Activated naive CD4-positive, alpha-beta T cell treated with anti-CD3 and anti-CD28 coated beads, Interleukin-2, amount 50 U/mL, for 24 hours (primary cell): ENCODE measurements around the gene ATOH7.
"Not testable (repeated sequence)": the region's sequence is repeated elsewhere in the genome, so short reads cannot be mapped to it uniquely, and the experiment has no call there.

Experiments
- H3K27ac Mint-ChIP-seq: one replicate; pipeline ENCODE4 v1.8.0; 2021; ENCODE audit warnings: mild to moderate bottlenecking, mixed read lengths
- H3K27me3 Mint-ChIP-seq: one replicate; pipeline ENCODE4 v1.8.0; 2021; ENCODE audit warnings: mixed read lengths
- H3K36me3 Mint-ChIP-seq: one replicate; pipeline ENCODE4 v1.8.0; 2021; ENCODE audit warnings: mixed read lengths
- H3K4me1 Mint-ChIP-seq: one replicate; pipeline ENCODE4 v1.8.0; 2021; ENCODE audit warnings: mixed read lengths
- H3K4me3 Mint-ChIP-seq: one replicate; pipeline ENCODE4 v1.8.0; 2021; ENCODE audit warnings: mild to moderate bottlenecking, mixed read lengths
- H3K9me3 Mint-ChIP-seq: one replicate; pipeline ENCODE4 v1.8.0; 2021; ENCODE audit warnings: mixed read lengths

Gene ATOH7

GRCh38 chr10:68247931-68248330, 16.0 kb upstream of the ATOH7 start:
- Mint-ChIP-seq H3K4me1 (no peaks in the 10 kb centered on the region), H3K4me3 (no peak overlapping the region), H3K27me3 (no peaks in the 10 kb centered on the region), H3K9me3 (no peaks in the 10 kb centered on the region), H3K27ac (no peak overlapping the region), H3K36me3 (no peaks in the 10 kb centered on the region)

GRCh38 chr10:68246397-68246796, 14.5 kb upstream of the ATOH7 start:
- not testable (repeated sequence) for H3K36me3 Mint-ChIP-seq, H3K4me3 Mint-ChIP-seq, H3K9me3 Mint-ChIP-seq, H3K4me1 Mint-ChIP-seq, H3K27ac Mint-ChIP-seq, H3K27me3 Mint-ChIP-seq

- Mint-ChIP-seq H3K4me1 (no peaks in the 10 kb centered on the region), H3K27ac (no peak overlapping the region), H3K9me3 (no peaks in the 10 kb centered on the region), H3K36me3 (no peaks in the 10 kb centered on the region), H3K27me3 (no peaks in the 10 kb centered on the region), H3K4me3 (no peak overlapping the region)
Measured at GRCh38 chr10:68242051-68242450, 10.1 kb upstream of the ATOH7 start.

- no peaks in the 10 kb centered on the region for H3K27me3 Mint-ChIP-seq
- H3K9me3 Mint-ChIP-seq = no peaks in the 10 kb centered on the region
- H3K4me1 Mint-ChIP-seq = no peaks in the 10 kb centered on the region
- no peak overlapping the region for H3K27ac Mint-ChIP-seq
- H3K4me3 Mint-ChIP-seq = no peak overlapping the region
- H3K36me3 Mint-ChIP-seq = no peaks in the 10 kb centered on the region
Measured at GRCh38 chr10:68239596-68240150, 7.8 kb upstream of the ATOH7 start.

- Mint-ChIP-seq H3K27me3 (no peaks in the 10 kb centered on the region), H3K9me3 (no peaks in the 10 kb centered on the region), H3K4me3 (no peak overlapping the region), H3K4me1 (no peaks in the 10 kb centered on the region), H3K36me3 (no peaks in the 10 kb centered on the region), H3K27ac (no peak overlapping the region)
Measured at GRCh38 chr10:68239069-68239468, 7.2 kb upstream of the ATOH7 start.

GRCh38 chr10:68238371-68238770, 6.5 kb upstream of the ATOH7 start:
- Mint-ChIP-seq H3K36me3 (no peaks in the 10 kb centered on the region), H3K9me3 (no peaks in the 10 kb centered on the region), H3K4me1 (no peaks in the 10 kb centered on the region), H3K27me3 (no peaks in the 10 kb centered on the region), H3K27ac (no peak overlapping the region), H3K4me3 (no peak overlapping the region)

- Mint-ChIP-seq H3K4me3 (no peak overlapping the region), H3K27me3 (peaks cover 5% of the 10 kb centered on the region), H3K9me3 (no peaks in the 10 kb centered on the region), H3K27ac (no peak overlapping the region), H3K4me1 (no peaks in the 10 kb centered on the region), H3K36me3 (no peaks in the 10 kb centered on the region)
Measured at GRCh38 chr10:68237173-68237572, 5.3 kb upstream of the ATOH7 start.

- no peaks in the 10 kb centered on the region for H3K9me3 Mint-ChIP-seq
- no peaks in the 10 kb centered on the region for H3K36me3 Mint-ChIP-seq
- no peak overlapping the region for H3K27ac Mint-ChIP-seq
- H3K4me1 Mint-ChIP-seq = peaks cover 3% of the 10 kb centered on the region
- peaks cover 15% of the 10 kb centered on the region for H3K27me3 Mint-ChIP-seq
- H3K4me3 Mint-ChIP-seq = no peak overlapping the region
Measured at GRCh38 chr10:68235581-68235980, 3.7 kb upstream of the ATOH7 start.

GRCh38 chr10:68235111-68235510, 3.2 kb upstream of the ATOH7 start:
- Mint-ChIP-seq H3K4me3 (no peak overlapping the region), H3K27me3 (peaks cover 15% of the 10 kb centered on the region), H3K9me3 (no peaks in the 10 kb centered on the region), H3K4me1 (peaks cover 3% of the 10 kb centered on the region), H3K27ac (no peak overlapping the region), H3K36me3 (no peaks in the 10 kb centered on the region)

- H3K27ac Mint-ChIP-seq = no peak overlapping the region
- H3K27me3 Mint-ChIP-seq = peaks cover 20% of the 10 kb centered on the region
- no peaks in the 10 kb centered on the region for H3K9me3 Mint-ChIP-seq
- peaks cover 3% of the 10 kb centered on the region for H3K4me1 Mint-ChIP-seq
- no peak overlapping the region for H3K4me3 Mint-ChIP-seq
- H3K36me3 Mint-ChIP-seq = no peaks in the 10 kb centered on the region
Measured at GRCh38 chr10:68233046-68233445, 1.1 kb upstream of the ATOH7 start.

GRCh38 chr10:68231106-68231816, 652 bp downstream of the ATOH7 start:
- H3K4me1 Mint-ChIP-seq = peaks cover 3% of the 10 kb centered on the region
- H3K9me3 Mint-ChIP-seq = no peaks in the 10 kb centered on the region
- peak overlapping the region; percentile 85 for H3K4me3 Mint-ChIP-seq
- H3K27ac Mint-ChIP-seq = no peak overlapping the region
- no peaks in the 10 kb centered on the region for H3K36me3 Mint-ChIP-seq
- H3K27me3 Mint-ChIP-seq = peaks cover 24% of the 10 kb centered on the region

- Mint-ChIP-seq H3K4me1 (peaks cover 3% of the 10 kb centered on the region), H3K36me3 (no peaks in the 10 kb centered on the region), H3K9me3 (no peaks in the 10 kb centered on the region), H3K27me3 (peaks cover 24% of the 10 kb centered on the region), H3K4me3 (peak overlapping the region; percentile 85), H3K27ac (no peak overlapping the region)
Measured at GRCh38 chr10:68230268-68230667, 1.6 kb downstream of the ATOH7 start.

- no peaks in the 10 kb centered on the region for H3K4me1 Mint-ChIP-seq
- no peaks in the 10 kb centered on the region for H3K9me3 Mint-ChIP-seq
- H3K27ac Mint-ChIP-seq = no peak overlapping the region
- H3K36me3 Mint-ChIP-seq = no peaks in the 10 kb centered on the region
- no peak overlapping the region for H3K4me3 Mint-ChIP-seq
- H3K27me3 Mint-ChIP-seq = peaks cover 9% of the 10 kb centered on the region
Measured at GRCh38 chr10:68224810-68225209, 7.1 kb downstream of the ATOH7 start.

GRCh38 chr10:68223535-68224165, 8.3 kb downstream of the ATOH7 start:
- Mint-ChIP-seq H3K4me1 (no peaks in the 10 kb centered on the region), H3K27ac (no peak overlapping the region), H3K4me3 (no peak overlapping the region)

GRCh38 chr10:68222391-68222790, 9.5 kb downstream of the ATOH7 start:
- H3K9me3 Mint-ChIP-seq = no peaks in the 10 kb centered on the region
- no peaks in the 10 kb centered on the region for H3K4me1 Mint-ChIP-seq
- no peaks in the 10 kb centered on the region for H3K36me3 Mint-ChIP-seq
- H3K27ac Mint-ChIP-seq = no peak overlapping the region
- H3K4me3 Mint-ChIP-seq = no peak overlapping the region
- H3K27me3 Mint-ChIP-seq = no peaks in the 10 kb centered on the region

More at GRCh38 chr10:68223535-68224165, 8.3 kb downstream of the ATOH7 start:
- H3K9me3 Mint-ChIP-seq = no peaks in the 10 kb centered on the region
- H3K27me3 Mint-ChIP-seq = peaks cover 3% of the 10 kb centered on the region
- H3K36me3 Mint-ChIP-seq = no peaks in the 10 kb centered on the region

GRCh38 chr10:68221196-68221595, 10.7 kb downstream of the ATOH7 start:
- H3K27me3 Mint-ChIP-seq = no peaks in the 10 kb centered on the region
- no peaks in the 10 kb centered on the region for H3K9me3 Mint-ChIP-seq
- H3K4me3 Mint-ChIP-seq = no peak overlapping the region
- no peaks in the 10 kb centered on the region for H3K4me1 Mint-ChIP-seq
- H3K27ac Mint-ChIP-seq = no peak overlapping the region
- no peaks in the 10 kb centered on the region for H3K36me3 Mint-ChIP-seq
